ENCODE measurements around the gene KLHL1.

DNA sequence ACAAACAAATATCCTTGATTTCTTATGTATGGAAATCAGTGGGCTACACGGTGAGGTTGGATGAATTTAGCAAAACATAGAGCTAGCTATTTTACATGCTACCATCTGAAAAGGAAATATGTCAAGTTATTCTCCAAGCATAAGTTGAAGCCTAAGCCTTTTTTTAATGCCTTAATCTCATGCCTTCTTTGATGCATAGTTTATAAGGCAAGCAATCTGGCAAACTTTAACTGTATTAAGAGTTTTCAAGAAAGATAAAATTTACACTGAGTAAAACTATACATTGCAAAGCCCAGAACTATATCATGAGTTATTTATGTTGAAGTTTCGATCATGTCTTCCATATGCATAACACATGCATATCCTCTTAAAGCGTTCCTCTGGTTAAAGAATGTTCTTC lies 85.6 kb downstream of the KLHL1 start:
- TF ChIP-seq, protein P1, sequence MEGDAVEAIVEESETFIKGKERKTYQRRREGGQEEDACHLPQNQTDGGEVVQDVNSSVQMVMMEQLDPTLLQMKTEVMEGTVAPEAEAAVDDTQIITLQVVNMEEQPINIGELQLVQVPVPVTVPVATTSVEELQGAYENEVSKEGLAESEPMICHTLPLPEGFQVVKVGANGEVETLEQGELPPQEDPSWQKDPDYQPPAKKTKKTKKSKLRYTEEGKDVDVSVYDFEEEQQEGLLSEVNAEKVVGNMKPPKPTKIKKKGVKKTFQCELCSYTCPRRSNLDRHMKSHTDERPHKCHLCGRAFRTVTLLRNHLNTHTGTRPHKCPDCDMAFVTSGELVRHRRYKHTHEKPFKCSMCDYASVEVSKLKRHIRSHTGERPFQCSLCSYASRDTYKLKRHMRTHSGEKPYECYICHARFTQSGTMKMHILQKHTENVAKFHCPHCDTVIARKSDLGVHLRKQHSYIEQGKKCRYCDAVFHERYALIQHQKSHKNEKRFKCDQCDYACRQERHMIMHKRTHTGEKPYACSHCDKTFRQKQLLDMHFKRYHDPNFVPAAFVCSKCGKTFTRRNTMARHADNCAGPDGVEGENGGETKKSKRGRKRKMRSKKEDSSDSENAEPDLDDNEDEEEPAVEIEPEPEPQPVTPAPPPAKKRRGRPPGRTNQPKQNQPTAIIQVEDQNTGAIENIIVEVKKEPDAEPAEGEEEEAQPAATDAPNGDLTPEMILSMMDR (IDR thresholded peaks at IDR 0.05): no peak
- TF ChIP-seq POLR2A (IDR thresholded peaks at IDR 0.05): no peak
